ENCODE results near the gene SPNS3. TPM values are rescaled to one million over a fixed set of nuclear protein-coding genes. Genes with fewer than 3 reads are reported as not detected.

The SPNS3 gene
- total and polyA plus RNA-seq, 2 of the 4 experiments (the other 2 are of a cell fraction): 0.18 TPM; not detected in 1

GRCh38 chr17:4509401-4509800, 75.7 kb downstream of the SPNS3 start:
- BruUV-seq (replicated peaks): no TSS peak
- Histone ChIP-seq H4K91ac (ENCODE audit: insufficient read depth, low read depth, low read length) (no peak overlapping the region), H2BK120ac (ENCODE audit: low read depth, low read length) (no peak overlapping the region), H2AK9ac (replicated peaks; ENCODE audit: low read depth, low read length, poor library complexity) (no peak overlapping the region), H3K14ac (replicated peaks; ENCODE audit: low read depth, low read length) (no peak overlapping the region), H3K9ac (ENCODE audit: low read depth, low read length) (no peak overlapping the region), H2BK15ac (ENCODE audit: low read depth, low read length) (no peak overlapping the region), H3K9me3 (ENCODE audit: control insufficient read depth, insufficient read depth, low read length) (no peaks in the 10 kb centered on the region), H2BK5ac (ENCODE audit: low read depth, low read length, poor library complexity, severe bottlenecking) (no peak overlapping the region), H3K23ac (ENCODE audit: low read depth, low read length) (no peak overlapping the region), H4K20me1 (ENCODE audit: insufficient read depth, low read length) (no peaks in the 10 kb centered on the region), H3K56ac (ENCODE audit: extremely low read depth, insufficient read depth, low read length) (no peak overlapping the region), H3K27me3 (ENCODE audit: control insufficient read depth, insufficient read depth, low read length) (peaks cover 35% of the 10 kb centered on the region; the same call in 1 of the 2 replicates), H3K4me1 (ENCODE audit: control insufficient read depth, insufficient read depth, low read length) (no peaks in the 10 kb centered on the region), H3K4me3 (ENCODE audit: insufficient read depth, low read depth, low read length) (no peak overlapping the region), H2BK20ac (ENCODE audit: low read depth, low read length) (no peak overlapping the region), H3K9me1 (ENCODE audit: insufficient read depth, low read length) (no peaks in the 10 kb centered on the region), H2AK5ac (ENCODE audit: low read depth, low read length) (no peak overlapping the region), H3K4ac (ENCODE audit: low read depth, low read length) (no peak overlapping the region), H3K36me3 (ENCODE audit: control insufficient read depth, insufficient read depth, low read length) (no peaks in the 10 kb centered on the region), H3K27ac (ENCODE audit: insufficient read depth, low read length) (no peak overlapping the region), H3K79me1 (ENCODE audit: low read depth in 1 of 2, low read length in 2 of 2) (no peaks in the 10 kb centered on the region), H3K4me2 (ENCODE audit: low read depth, low read length) (no peak overlapping the region), H3K18ac (ENCODE audit: low read depth, low read length) (no peak overlapping the region), H4K8ac (ENCODE audit: low read depth in 2 of 2, low read length in 2 of 2) (no peak overlapping the region), H4K5ac (ENCODE audit: low read depth, low read length) (no peak overlapping the region), H2AFZ (replicated peaks; ENCODE audit: low read length, poor library complexity) (no peak overlapping the region)
- ChIA-PET POLR2A (ENCODE audit: unreplicated experiment) (no interaction called here), CTCF (no interaction called here)
- DNase-seq: no peak
- in situ Hi-C loops (cut with MboI; ENCODE audit: low sequenced_read_pairs) (no loop called here), intact Hi-C loops (cut with micrococcal nuclease) (no loop called here), dilution Hi-C loops (cut with HindIII; ENCODE audit: low sequenced_read_pairs, unreplicated experiment) (no loop called here)
- 69% methylated on average over 6 of the region's 8 CpGs; no CpG with 5 or more reads in 1 of the 2 experiments for WGBS, 2 experiments (ENCODE audit: extremely low coverage in 2 of 2, insufficient read length in 1 of 2)
- TF ChIP-seq BHLHE40 (IDR thresholded peaks at IDR 0.05; ENCODE audit: low read depth, low read length) (no peak), CEBPB (IDR thresholded peaks at IDR 0.05; ENCODE audit: low read depth, low read length) (no peak), MAFK (IDR thresholded peaks at IDR 0.05; ENCODE audit: low read depth, low read length) (no peak), FOS (IDR thresholded peaks at IDR 0.05; ENCODE audit: low read depth, low read length) (no peak), POLR2A (IDR thresholded peaks at IDR 0.05; ENCODE audit: low read depth, low read length) (no peak), MAZ (IDR thresholded peaks at IDR 0.05; ENCODE audit: borderline replicate concordance, low read depth, low read length) (no peak), CTCF (conservative IDR thresholded peaks at IDR 0.05; ENCODE audit: low read depth, low read length) (no peak), RAD21 (IDR thresholded peaks at IDR 0.05; ENCODE audit: low read length) (no peak), NFE2L2 (IDR thresholded peaks at IDR 0.05; ENCODE audit: low read depth, low read length) (no peak), RCOR1 (IDR thresholded peaks at IDR 0.05; ENCODE audit: insufficient replicate concordance, low read length) (no peak), ELK1 (IDR thresholded peaks at IDR 0.05; ENCODE audit: borderline replicate concordance, low read depth, low read length) (no peak), MXI1 (IDR thresholded peaks at IDR 0.05; ENCODE audit: borderline replicate concordance, low read depth, low read length) (no peak), SMC3 (IDR thresholded peaks at IDR 0.05; ENCODE audit: low read depth, low read length) (no peak), USF2 (IDR thresholded peaks at IDR 0.05; ENCODE audit: low read depth, low read length) (no peak), CHD1 (IDR thresholded peaks at IDR 0.05; ENCODE audit: low read depth, low read length) (no peak), RFX5 (IDR thresholded peaks at IDR 0.05; ENCODE audit: low read depth, low read length) (no peak)
- ATAC-seq (ENCODE audit: low read depth): no peak

Data from IMR-90 (cell line).